GM12874 (cell line): ENCODE results near the gene FBXO17.

Experiments used
- CTCF ChIP-seq: IDR thresholded peaks from 2 replicates; pipeline ENCODE4 v1.5.1; 2011; ENCODE audit warnings: low read depth, mild to moderate bottlenecking, control low read depth, low read length, moderate library complexity; ENCODE audit not compliant: insufficient read depth

Gene FBXO17

GRCh38 chr19:39008137-39008536 is 32.6 kb upstream of the FBXO17 start:
- TF ChIP-seq CTCF = no peak

DNA sequence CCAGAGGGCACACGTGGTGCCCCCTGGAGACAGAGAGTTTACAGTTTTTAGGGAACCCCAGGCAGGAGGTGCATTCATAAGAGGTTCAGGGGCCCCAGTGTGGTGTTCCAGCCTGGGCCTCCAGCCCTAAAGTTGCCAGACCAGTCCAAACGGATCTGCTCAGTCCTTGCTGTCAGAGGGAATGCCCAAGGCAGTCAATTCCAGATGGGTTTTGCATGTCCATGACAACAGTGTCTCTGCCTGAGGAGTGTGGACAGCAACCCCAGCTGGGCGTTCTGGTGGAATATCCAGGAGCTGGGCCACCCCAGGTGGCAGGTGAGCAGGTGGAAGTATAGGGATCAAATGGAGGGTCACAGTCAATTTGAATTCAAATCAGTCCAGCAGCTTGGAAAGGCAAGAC is 31.6 kb upstream of the FBXO17 start:
- TF ChIP-seq CTCF = no peak

- TF ChIP-seq CTCF = no peak
Measured at GRCh38 chr19:39004403-39004802, 28.9 kb upstream of the FBXO17 start.

GRCh38 chr19:39003796-39004195 is 28.3 kb upstream of the FBXO17 start:
- TF ChIP-seq CTCF = no peak

- no peak for TF ChIP-seq CTCF
Measured at GRCh38 chr19:39003188-39003587, 27.6 kb upstream of the FBXO17 start.

GRCh38 chr19:39001041-39001440 is 25.5 kb upstream of the FBXO17 start:
- no peak for TF ChIP-seq CTCF

DNA sequence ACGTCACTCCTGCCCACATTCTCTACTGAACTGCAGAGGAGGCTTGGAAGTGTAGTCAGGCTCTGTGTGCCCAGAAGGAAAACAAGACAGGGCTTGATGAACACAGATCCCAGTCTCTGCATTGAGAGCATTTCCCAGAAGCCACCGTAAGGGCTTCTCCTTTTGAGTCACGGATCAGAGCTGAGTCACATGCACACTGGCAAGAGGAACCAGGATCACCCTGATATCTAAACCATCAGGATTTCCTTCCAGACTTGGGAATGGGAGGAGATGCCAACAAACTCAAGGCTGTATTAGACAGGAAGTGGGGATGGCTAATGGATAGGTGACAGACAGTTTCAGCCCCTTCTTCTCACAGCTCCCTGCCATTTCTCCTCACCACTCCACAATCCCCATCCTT is 17.7 kb upstream of the FBXO17 start:
- no peak for TF ChIP-seq CTCF
